Naive thymus-derived CD8-positive, alpha-beta T cell (primary cell): ENCODE data around the gene MAN2A2. TPM values are rescaled to one million over a fixed set of nuclear protein-coding genes. Genes with fewer than 3 reads are reported as not detected.

Source experiments
- ATAC-seq, 2 donors: fragments of 150-1000 bp; cut with Tn5 transposase in 1 of 2; sonication (Bioruptor Pico), chemical (Tn5 transposase) in 1 of 2; 1 replicate in 1 of 2; 2 replicates in 1 of 2; pipeline ENCODE4 v1.10.0; 2021; ENCODE audit warnings: mild to moderate bottlenecking in 2 of 2, moderate library complexity in 2 of 2
- POLR2A ChIA-PET: fragments of 350-600 bp; sonication (Branson Sonifier 250); formaldehyde crosslinking; loops from one replicate; lab custom pipeline; 2021; ENCODE audit warnings: antibody characterized with exemption; lab: Charles Lee
- DNase-seq, 10 donors: peaks; one replicate each; pipeline versions ENCODE4 v3.0.0 to v3.0.0-alpha.2; 2020 to 2022
- H3K27ac Mint-ChIP-seq, 10 donors: one replicate each; pipeline ENCODE4 v1.8.0; 2020 to 2022; ENCODE audit warnings: mild to moderate bottlenecking in 10 of 10, mixed read lengths in 10 of 10, moderate library complexity in 4 of 10, inconsistent platforms in 1 of 10
- H3K27me3 Mint-ChIP-seq, 5 donors: one replicate each; pipeline ENCODE4 v1.8.0; 2021 to 2022; ENCODE audit warnings: mixed read lengths in 5 of 5
- H3K36me3 Mint-ChIP-seq, 3 donors: one replicate each; pipeline ENCODE4 v1.8.0; 2020 to 2022; ENCODE audit warnings: mixed read lengths in 3 of 3, mild to moderate bottlenecking in 2 of 3, inconsistent platforms in 1 of 3
- H3K4me1 Mint-ChIP-seq, 4 donors: one replicate each; pipeline ENCODE4 v1.8.0; 2021 to 2022; ENCODE audit warnings: mixed read lengths in 4 of 4
- H3K4me3 Mint-ChIP-seq, 10 donors: one replicate each; pipeline ENCODE4 v1.8.0; 2020 to 2022; ENCODE audit warnings: mild to moderate bottlenecking in 10 of 10, mixed read lengths in 10 of 10, moderate library complexity in 6 of 10, inconsistent platforms in 1 of 10
- H3K9me3 Mint-ChIP-seq, 9 donors: one replicate each; pipeline ENCODE4 v1.8.0; 2020 to 2022; ENCODE audit warnings: mixed read lengths in 9 of 9, mild to moderate bottlenecking in 3 of 9, inconsistent platforms in 1 of 9, moderate library complexity in 1 of 9
- polyA plus RNA-seq, 3 donors: library from polyadenylated mRNA; unstranded; fragments of 300-500 nt; fragmentation: Illumina TruSeq; gene quantifications; one replicate each; pipeline ENCODE4 v1.2.3, GENCODE V29; 2021
- total RNA-seq, 8 experiments: library from RNA in 2 of 8; stranded (reverse) in 2 of 8; gene quantifications; one replicate each; pipeline ENCODE4 v1.2.3 and lab custom pipeline; 2021 to 2026

MAN2A2 gene
- total and polyA plus RNA-seq, 5 experiments from 2014 or later: 3.1 to 139 (median 8.6) TPM

DNA sequence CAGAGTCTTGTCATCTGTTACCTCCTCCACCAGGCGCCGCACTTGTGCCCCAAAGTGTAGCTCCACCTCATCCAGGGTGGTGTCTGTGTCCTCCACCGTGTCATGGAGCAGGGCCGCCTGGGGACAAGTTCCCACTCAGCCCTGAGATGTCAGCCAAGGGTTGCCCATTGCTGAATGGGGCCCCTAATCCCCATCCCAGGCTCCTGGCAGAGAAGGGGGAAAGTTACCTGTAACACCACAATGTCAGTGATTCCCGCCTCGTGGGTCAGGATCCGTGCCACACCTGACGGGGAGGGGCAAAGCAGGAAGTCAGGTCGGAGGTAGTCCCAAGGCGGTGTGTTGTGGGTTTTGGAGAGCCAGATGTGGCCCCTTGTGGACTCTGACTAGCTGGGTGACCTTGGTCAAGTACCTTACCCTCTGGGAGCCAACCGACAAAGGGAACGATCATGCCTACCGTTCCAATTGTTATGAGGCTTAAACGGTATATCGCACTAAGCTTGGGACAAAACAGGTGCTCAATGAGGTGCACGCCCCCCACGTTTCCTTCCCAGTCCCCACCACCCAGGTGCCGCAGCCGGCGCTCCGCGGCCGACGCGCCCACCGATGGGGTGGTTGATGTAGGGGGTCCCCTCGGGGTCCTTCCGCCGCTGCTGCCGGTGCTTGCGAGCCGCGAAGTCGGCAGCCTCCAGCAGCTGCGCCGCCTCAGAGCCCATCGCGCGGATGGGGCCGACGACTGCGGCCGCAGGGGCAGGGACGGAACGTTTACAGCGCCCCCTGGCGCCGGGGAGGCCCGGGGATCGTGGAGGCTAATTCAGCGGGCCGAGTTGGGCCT lies 28.9 kb downstream of the MAN2A2 start, which contains the start of gene HDDC3:
TSS of gene HDDC3 (minus strand) at position 722 of the 832 bp plus-strand sequence. CDS start at position 713, 9 bp downstream.
- DNase-seq (peak; percentile 78 to 93 (median 87)), ATAC-seq (peak; percentile 59 to 60)
- Mint-ChIP-seq H3K9me3 (no peaks in the 10 kb centered on the region), H3K36me3 (peaks cover 0 to 4% (median 0%) of the 10 kb centered on the region in 3 donors), H3K4me1 (peaks cover 26 to 60% (median 54%) of the 10 kb centered on the region in 4 donors), H3K27me3 (no peaks in the 10 kb centered on the region), H3K4me3 (peak within 1 kb of the TSS; percentile 96 to 99 (median 98)), H3K27ac (peak within 1 kb of the TSS; percentile 94 to 100 (median 98))
- POLR2A ChIA-PET: interaction anchor here (0.6 to 12.4 kb wide), 16 partner anchors 16 to 830 kb away, joined by 3 to 237 read pairs (median 3); partner anchors contain the start of genes BLM, IDH2, IQGAP1 and MAN2A2

DNA sequence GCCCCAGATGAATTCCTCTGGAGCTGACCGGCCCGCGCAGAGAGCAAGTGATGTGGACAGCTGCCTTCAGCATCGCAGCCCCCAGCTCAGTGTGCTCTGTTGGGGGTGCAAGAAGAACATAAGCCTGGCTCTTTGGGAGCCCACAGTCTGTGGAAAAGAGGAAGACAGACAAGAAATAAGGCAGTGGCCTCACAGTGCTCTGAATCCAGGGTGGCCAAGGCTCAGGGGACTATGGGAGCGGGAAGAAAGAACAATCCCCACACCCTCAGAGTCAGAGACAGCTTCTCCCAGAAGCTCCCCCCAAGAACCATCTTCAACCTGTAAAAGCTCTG lies 29.5 kb downstream of the MAN2A2 start:
- Mint-ChIP-seq H3K27ac (peak overlapping the region; percentile 70 to 100 (median 98)), H3K4me3 (peak overlapping the region; percentile 30 to 99 (median 98)), H3K4me1 (peaks cover 26 to 60% (median 55%) of the 10 kb centered on the region in 4 donors), H3K36me3 (peaks cover 0 to 4% (median 0%) of the 10 kb centered on the region in 3 donors), H3K9me3 (no peaks in the 10 kb centered on the region), H3K27me3 (no peaks in the 10 kb centered on the region)
- no peak for DNase-seq
- ATAC-seq: no peak
- POLR2A ChIA-PET: interaction anchor here (0.6 to 12.4 kb wide), 11 partner anchors 15 to 580 kb away, joined by 3 to 237 read pairs (median 3); partner anchors contain the start of genes BLM, IQGAP1, MAN2A2 and RCCD1

DNA sequence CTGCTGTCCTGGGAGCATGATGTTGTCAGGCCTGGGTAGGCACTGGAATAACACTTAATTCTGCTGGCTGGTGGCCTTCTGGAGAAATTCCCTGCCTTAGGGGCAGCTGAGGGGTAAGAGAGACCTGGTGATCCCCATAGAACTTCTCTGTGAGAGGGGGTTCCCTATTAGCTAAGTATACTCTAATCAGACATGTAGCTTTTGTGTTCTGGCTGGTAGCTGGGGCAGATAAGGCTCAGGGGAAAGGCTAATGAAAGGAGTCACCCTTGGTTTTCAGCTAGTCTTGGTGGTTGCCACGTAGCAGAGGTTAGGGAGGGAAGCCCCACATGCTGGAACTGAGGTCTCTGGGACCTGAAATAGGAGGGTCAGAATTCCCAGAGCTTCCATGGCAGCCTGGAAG lies 30.2 kb downstream of the MAN2A2 start:
- Mint-ChIP-seq H3K4me1 (peaks cover 26 to 59% (median 56%) of the 10 kb centered on the region in 4 donors), H3K4me3 (peak overlapping the region in 9 of 10 donors; percentile 8 to 99 (median 45)), H3K27me3 (no peaks in the 10 kb centered on the region), H3K27ac (peak overlapping the region in 7 of 10 donors; percentile 41 to 99 (median 61)), H3K9me3 (no peaks in the 10 kb centered on the region), H3K36me3 (peaks cover 0 to 8% (median 0%) of the 10 kb centered on the region in 3 donors)
- POLR2A ChIA-PET: interaction anchor here (0.7 to 12.4 kb wide), 7 partner anchors 21 to 371 kb away, joined by 3 to 237 read pairs (median 4); partner anchors contain the start of genes BLM, MAN2A2 and RCCD1
- ATAC-seq (no peak), DNase-seq (no peak)

DNA sequence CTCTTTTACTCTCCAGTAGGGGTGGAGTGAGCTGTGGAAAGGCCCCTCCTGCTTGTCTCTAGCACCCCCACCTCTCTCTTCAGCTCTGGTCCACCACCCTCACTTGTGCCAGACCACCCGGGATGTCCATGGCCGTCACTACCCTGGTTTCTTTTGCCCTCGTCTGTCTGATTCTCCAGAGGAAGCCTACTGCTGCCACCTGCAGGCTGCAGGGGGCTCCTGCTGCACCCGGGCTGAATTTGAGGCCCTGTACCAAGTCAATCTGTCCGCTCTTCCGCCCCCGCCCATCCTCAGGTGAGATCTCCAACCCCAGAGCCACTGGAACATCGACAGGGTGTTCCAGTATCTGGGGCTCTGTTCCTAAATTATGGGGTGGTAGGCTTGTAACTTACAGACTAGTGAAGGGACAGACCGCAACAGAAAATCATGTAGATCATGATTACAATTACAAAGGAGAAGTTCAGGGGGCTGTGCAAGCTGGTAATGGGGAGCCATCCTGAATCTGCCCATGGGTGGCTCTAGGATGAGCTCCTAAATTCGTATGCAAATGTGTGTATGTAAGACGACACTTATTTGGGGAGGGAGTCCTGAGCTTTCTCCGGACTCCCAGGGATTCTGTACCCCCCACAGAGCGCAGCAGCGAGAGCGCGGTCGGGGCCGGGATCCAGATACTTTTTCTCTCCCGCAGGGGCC lies 31.3 kb downstream of the MAN2A2 start:
- POLR2A ChIA-PET: interaction anchor here (0.5 to 12.4 kb wide), 12 partner anchors 9 to 935 kb away, joined by 3 to 237 read pairs (median 4); partner anchors contain the start of genes MAN2A2 and RCCD1
- Mint-ChIP-seq H3K4me1 (peaks cover 24 to 54% (median 51%) of the 10 kb centered on the region in 4 donors), H3K9me3 (no peaks in the 10 kb centered on the region), H3K36me3 (peaks cover 0 to 12% (median 0%) of the 10 kb centered on the region in 3 donors), H3K4me3 (peak overlapping the region; percentile 83 to 99 (median 94)), H3K27ac (peak overlapping the region; percentile 90 to 99 (median 97)), H3K27me3 (no peaks in the 10 kb centered on the region)
- DNase-seq (peak; percentile 74 to 90 (median 80)), ATAC-seq (peak; percentile 36 to 37)

DNA sequence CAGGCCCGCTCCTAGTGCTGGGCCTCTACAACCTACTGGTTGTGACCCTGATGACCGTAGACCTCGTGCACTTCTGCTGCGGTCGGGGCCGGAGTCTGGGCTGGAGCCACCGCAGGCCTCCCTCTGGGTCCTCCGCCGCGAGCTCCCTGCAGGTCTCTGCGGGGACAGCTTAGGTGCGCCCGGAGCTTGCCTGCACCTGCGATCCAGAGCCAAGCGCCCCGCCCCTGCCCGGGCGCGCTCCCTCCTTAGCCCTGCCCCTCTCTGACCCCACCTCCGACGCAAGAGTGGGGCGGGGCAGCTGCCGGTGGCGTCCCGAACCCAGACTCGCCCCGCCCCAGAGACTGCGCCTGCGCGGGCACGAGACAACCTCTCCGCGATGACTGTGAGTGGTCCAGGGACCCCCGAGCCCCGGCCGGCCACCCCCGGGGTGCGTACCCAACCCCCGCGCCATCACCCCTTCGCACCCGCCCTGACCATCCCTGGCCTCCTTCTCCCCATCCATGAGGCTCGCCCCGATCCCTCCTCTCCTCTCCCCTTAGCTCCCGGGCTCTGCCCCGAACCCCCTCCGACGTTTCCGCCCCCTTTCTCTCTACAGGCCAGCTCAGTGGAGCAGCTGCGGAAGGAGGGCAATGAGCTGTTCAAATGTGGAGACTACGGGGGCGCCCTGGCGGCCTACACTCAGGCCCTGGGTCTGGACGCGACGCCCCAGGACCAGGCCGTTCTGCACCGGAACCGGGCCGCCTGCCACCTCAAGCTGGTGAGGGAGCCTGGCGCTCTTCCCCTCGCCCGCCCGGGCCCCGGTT lies 32.0 kb downstream of the MAN2A2 start, which contains the start of gene UNC45A:
TSS of gene UNC45A (plus strand) at position 337 of the 803 bp plus-strand sequence. CDS start at position 377, 40 bp downstream.
- POLR2A ChIA-PET: interaction anchor here (0.5 to 12.4 kb wide), 13 partner anchors 9 to 701 kb away, joined by 3 to 237 read pairs (median 4); partner anchors contain the start of genes CIB1, GDPGP1, MAN2A2 and RCCD1
- DNase-seq (peak; percentile 91 to 98 (median 96)), ATAC-seq (peak; percentile 71 to 78)
- Mint-ChIP-seq H3K27ac (peak within 1 kb of the TSS; percentile 90 to 99 (median 97)), H3K36me3 (peaks cover 0 to 19% (median 4%) of the 10 kb centered on the region in 3 donors), H3K27me3 (no peaks in the 10 kb centered on the region), H3K4me1 (peaks cover 21 to 54% (median 46%) of the 10 kb centered on the region in 4 donors), H3K4me3 (peak within 1 kb of the TSS; percentile 83 to 99 (median 94)), H3K9me3 (no peaks in the 10 kb centered on the region)

DNA sequence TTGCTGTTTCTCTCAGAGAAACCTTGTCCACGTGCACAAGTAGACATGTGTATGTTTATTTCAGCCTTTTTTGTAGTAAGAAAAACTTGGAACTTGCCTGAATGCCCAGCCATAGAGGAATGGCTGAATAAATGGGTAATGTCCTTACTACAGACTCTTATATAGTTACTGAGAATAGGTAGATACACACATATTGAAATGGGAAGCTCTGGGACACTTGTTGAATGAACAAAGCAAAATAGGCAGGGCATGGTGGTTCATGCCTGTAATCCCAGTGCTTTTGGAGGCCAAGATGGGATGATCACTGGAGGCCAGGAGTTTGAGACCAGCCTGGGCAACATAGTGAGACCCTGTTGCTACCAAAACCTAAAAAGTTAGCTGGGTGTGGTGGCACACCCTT lies 33.7 kb downstream of the MAN2A2 start:
- Mint-ChIP-seq H3K4me3 (peak overlapping the region; percentile 83 to 99 (median 94)), H3K36me3 (peaks cover 0 to 36% (median 9%) of the 10 kb centered on the region in 3 donors), H3K27ac (peak overlapping the region in 4 of 10 donors; percentile 56 to 95 (median 77)), H3K4me1 (peaks cover 15 to 40% (median 33%) of the 10 kb centered on the region in 4 donors), H3K27me3 (no peaks in the 10 kb centered on the region), H3K9me3 (no peaks in the 10 kb centered on the region)
- no peak for ATAC-seq
- DNase-seq: no peak
- POLR2A ChIA-PET: interaction anchor here (1.0 to 12.4 kb wide), 4 partner anchors 9 to 41 kb away, joined by 3 to 237 read pairs (median 3); partner anchors contain the start of gene MAN2A2

DNA sequence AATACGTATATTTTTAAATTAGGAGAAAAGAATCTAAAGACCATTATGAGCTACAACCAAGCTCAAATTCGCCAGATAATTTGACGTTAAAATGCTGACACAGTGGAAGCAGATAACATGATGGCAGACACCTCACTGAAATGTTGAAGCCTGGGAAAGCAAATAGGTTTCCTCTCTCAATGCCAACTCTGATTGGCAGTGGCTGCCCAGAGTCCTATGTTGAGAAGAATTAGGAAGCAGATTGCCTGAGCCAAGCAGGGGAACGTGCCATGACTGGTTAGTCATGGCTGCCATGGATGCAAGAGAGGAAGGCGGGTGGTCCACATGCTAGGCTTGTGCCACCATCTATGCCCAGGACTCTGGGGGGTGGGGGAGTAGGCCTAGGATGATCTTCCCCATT lies 35.2 kb downstream of the MAN2A2 start:
- H3K4me1 Mint-ChIP-seq: peaks cover 12 to 33% (median 26%) of the 10 kb centered on the region in 4 donors
- POLR2A ChIA-PET: interaction anchor here (1.1 to 12.4 kb wide), 2 partner anchors 16 to 36 kb away, joined by 5 to 237 read pairs; partner anchors contain the start of genes MAN2A2 and RCCD1
- H3K4me3 Mint-ChIP-seq: no peak overlapping the region
- peaks cover 0 to 50% (median 9%) of the 10 kb centered on the region in 3 donors for H3K36me3 Mint-ChIP-seq
- H3K27me3 Mint-ChIP-seq: no peaks in the 10 kb centered on the region
- no peak overlapping the region for H3K27ac Mint-ChIP-seq
- no peaks in the 10 kb centered on the region for H3K9me3 Mint-ChIP-seq
- DNase-seq (no peak), ATAC-seq (no peak)

DNA sequence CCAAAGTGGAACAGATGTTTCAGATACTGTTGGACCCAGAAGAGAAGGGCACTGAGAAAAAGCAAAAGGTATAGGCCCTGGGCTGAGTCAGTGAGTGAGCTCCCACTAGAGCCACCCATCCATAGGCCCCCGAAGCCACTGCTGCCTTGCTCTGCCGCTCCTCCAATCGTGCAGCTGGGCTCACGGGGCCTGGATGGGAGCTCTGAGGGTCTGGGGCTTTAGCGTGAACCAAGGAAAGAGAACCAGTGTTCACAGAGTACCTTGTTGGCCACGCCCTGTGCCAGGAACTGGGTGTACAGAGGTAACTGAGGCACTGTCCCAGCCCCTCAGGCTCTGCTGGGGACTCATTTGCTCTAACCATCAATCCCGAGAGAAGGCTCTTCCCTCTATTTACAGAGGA lies 36.7 kb downstream of the MAN2A2 start:
- no peak for DNase-seq

DNA sequence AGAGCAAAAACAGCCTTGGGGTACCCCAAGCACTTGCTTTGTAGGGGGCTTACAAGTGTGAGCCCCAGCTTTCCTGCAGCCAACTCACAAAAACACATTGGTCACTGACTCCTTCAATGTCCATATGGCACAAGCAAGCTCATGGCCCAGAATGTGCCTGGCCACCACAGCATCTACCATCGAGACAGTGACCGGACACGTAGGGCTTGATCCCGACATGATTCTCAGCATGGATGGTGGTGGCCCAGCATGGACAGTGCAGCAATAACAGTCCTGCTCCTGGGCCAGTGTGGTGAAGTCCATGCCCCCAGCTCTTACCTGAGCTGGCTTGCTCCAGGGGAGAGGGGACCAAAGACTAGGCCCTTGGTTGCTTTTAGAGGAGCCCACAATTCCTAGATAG lies 37.9 kb downstream of the MAN2A2 start:
- Mint-ChIP-seq H3K9me3 (no peaks in the 10 kb centered on the region), H3K27ac (peak overlapping the region in 1 of 10 donors; percentile 24), H3K4me3 (no peak overlapping the region), H3K4me1 (peaks cover 4 to 14% (median 10%) of the 10 kb centered on the region in 4 donors), H3K36me3 (peaks cover 0 to 75% (median 17%) of the 10 kb centered on the region in 3 donors), H3K27me3 (no peaks in the 10 kb centered on the region)
- POLR2A ChIA-PET: no interaction called here
- no peak for ATAC-seq
- no peak for DNase-seq

More for the DNA sequence above, 36.7 kb downstream of the MAN2A2 start:
- Mint-ChIP-seq H3K27me3 (no peaks in the 10 kb centered on the region), H3K4me1 (peaks cover 6 to 23% (median 18%) of the 10 kb centered on the region in 4 donors), H3K36me3 (peaks cover 0 to 64% (median 12%) of the 10 kb centered on the region in 3 donors), H3K4me3 (no peak overlapping the region), H3K9me3 (no peaks in the 10 kb centered on the region), H3K27ac (peak overlapping the region in 1 of 10 donors; percentile 76)
- POLR2A ChIA-PET: interaction anchor here (0.9 to 12.4 kb wide), 2 partner anchors 18 to 38 kb away, joined by 3 to 237 read pairs; partner anchors contain the start of gene MAN2A2
- ATAC-seq: no peak

DNA sequence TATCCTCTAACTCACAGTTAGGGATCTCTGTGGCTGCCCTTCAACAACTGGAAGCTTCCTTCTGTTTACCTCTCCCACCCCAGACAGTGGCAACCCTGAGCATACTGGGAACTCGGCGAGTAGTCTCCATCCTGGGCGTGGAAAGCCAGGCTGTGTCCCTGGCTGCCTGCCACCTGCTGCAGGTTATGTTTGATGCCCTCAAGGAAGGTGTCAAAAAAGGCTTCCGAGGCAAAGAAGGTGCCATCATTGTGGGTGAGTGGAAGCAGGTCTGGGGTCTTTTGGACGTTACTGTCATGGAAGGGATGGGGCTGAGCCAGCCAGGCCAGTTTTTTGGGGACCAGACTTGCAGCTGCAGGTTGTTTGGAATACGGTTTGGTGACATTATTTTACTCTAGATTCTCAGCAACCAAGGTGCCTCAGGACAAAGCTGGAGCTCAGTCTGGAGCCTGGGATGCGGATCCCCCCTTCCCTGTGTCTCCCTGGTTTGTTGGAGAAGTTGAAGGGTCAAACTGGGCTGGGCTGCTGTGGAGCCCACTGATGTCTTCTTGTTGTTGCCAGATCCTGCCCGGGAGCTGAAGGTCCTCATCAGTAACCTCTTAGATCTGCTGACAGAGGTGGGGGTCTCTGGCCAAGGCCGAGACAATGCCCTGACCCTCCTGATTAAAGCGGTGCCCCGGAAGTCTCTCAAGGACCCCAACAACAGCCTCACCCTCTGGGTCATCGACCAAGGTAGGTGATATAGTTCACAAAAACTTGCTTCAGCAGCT lies 39.4 kb downstream of the MAN2A2 start:
- no peak overlapping the region for H3K27ac Mint-ChIP-seq
- no peak for ATAC-seq
- POLR2A ChIA-PET: interaction anchor here (0.6 to 1.6 kb wide), 3 partner anchors 13 to 1018 kb away, joined by 3 to 5 read pairs (median 3); no protein-coding TSS in a partner anchor

More for the DNA sequence above, 39.4 kb downstream of the MAN2A2 start:
- peaks cover 0 to 4% (median 0%) of the 10 kb centered on the region in 4 donors for H3K4me1 Mint-ChIP-seq
- DNase-seq: no peak
- no peaks in the 10 kb centered on the region for H3K27me3 Mint-ChIP-seq
- H3K4me3 Mint-ChIP-seq: no peak overlapping the region
- peaks cover 0 to 84% (median 17%) of the 10 kb centered on the region in 3 donors for H3K36me3 Mint-ChIP-seq
- no peaks in the 10 kb centered on the region for H3K9me3 Mint-ChIP-seq
